Sigmoid colon (tissue), 7 donors: ENCODE results near the gene BCCIP. TPM values are rescaled to one million over a fixed set of nuclear protein-coding genes. Genes with fewer than 3 reads are reported as not detected.

Experiments
- DNase-seq: peaks from one replicate; pipeline ENCODE4 v3.0.0-alpha.2; 2019
- H3K27ac ChIP-seq, 4 donors: fragments of 200-600 bp; sonication (generic); one replicate each; pipeline ENCODE4 v1.5.1; 2016 to 2019; ENCODE audit warnings: mild to moderate bottlenecking in 1 of 4
- H3K27me3 ChIP-seq, 3 donors: fragments of 200-600 bp; sonication (generic); one replicate each; pipeline ENCODE4 v1.5.1; 2019; ENCODE audit warnings: mild to moderate bottlenecking in 1 of 3
- H3K36me3 ChIP-seq, 4 donors: fragments of 200-600 bp; sonication (generic); one replicate each; pipeline ENCODE4 v1.5.1; 2016 to 2019
- H3K4me1 ChIP-seq, 4 donors: fragments of 200-600 bp; sonication (generic); one replicate each; pipeline ENCODE4 v1.5.1; 2017 to 2019
- H3K4me3 ChIP-seq, 4 donors: fragments of 200-600 bp; sonication (generic); one replicate each; pipeline ENCODE4 v1.5.1; 2017 to 2019; ENCODE audit warnings: mild to moderate bottlenecking in 2 of 4, moderate library complexity in 1 of 4
- H3K9me3 ChIP-seq, 4 donors: fragments of 200-600 bp in 3 of 4; sonication (generic) in 3 of 4; one replicate each; pipeline versions ENCODE4 v1.5.1 to v1.6.1; 2013 to 2019
- CTCF ChIP-seq, 4 experiments: fragments of 450-650 bp in 3 of 4; fragments of 200-600 bp in 1 of 4; IDR thresholded peaks; one replicate each; pipeline ENCODE4 v1.5.1; 2016 to 2019; ENCODE audit warnings: antibody characterized with exemption in 4 of 4, mild to moderate bottlenecking in 3 of 4, moderate library complexity in 2 of 4
- EP300 ChIP-seq, 4 donors: sonication (generic); formaldehyde crosslinking; IDR thresholded peaks; one replicate each; pipeline ENCODE4 v1.6.1; 2017; ENCODE audit warnings: antibody characterized with exemption in 4 of 4
- POLR2A ChIP-seq, 2 donors: fragments of 450-650 bp; IDR thresholded peaks; one replicate each; pipeline ENCODE4 v1.6.1; 2016; ENCODE audit warnings: antibody characterized with exemption in 2 of 2, mild to moderate bottlenecking in 2 of 2, moderate library complexity in 2 of 2
- POLR2AphosphoS5 ChIP-seq, 4 donors: sonication (generic); formaldehyde crosslinking; IDR thresholded peaks; one replicate each; pipeline ENCODE4 v1.6.1; 2017; ENCODE audit warnings: antibody characterized with exemption in 4 of 4
- WGBS, 2 donors: extraction: QIAGEN DNeasy Blood & Tissue Kit; methylation state at CpG; one replicate each; pipeline ENCODE4 v1.1.7; 2013; 5-methylcytosine and 5-hydroxymethylcytosine counted together
- intact Hi-C: fragments of 100-400 bp; cut with DNase I; formaldehyde crosslinking; loops from one replicate; pipeline ENCODE4 v1.15.1; 2023
- polyA plus RNA-seq, 3 donors: library from polyadenylated mRNA; stranded (reverse); fragments of 200-250 nt; gene quantifications; one replicate each; pipeline ENCODE4 v1.2.3, GENCODE V29; 2013
- total RNA-seq, 4 donors: library from RNA; depleted of rRNA; stranded (reverse); fragments of >200 nt; gene quantifications; one replicate each; pipeline ENCODE4 v1.1.0, GENCODE V29; 2016
- donor health status: healthy with polysubstance abuse.
- donor health status: Bipolar disorder and iron deficiency.
- donor health status: healthy.

Gene BCCIP
- total and polyA plus RNA-seq, 7 donors: 37.7 to 61.4 (median 49.9) TPM

GRCh38 chr10:125788156-125789034 is 35.0 kb upstream of the BCCIP start:
- WGBS, 2 donors: 82 to 91% methylated on average over 17 of the region's 17 CpGs
- H3K27me3 ChIP-seq: no peaks in the 10 kb centered on the region
- DNase-seq: no peak
- no peak overlapping the region for H3K27ac ChIP-seq
- intact Hi-C loops: no loop called here
- no peaks in the 10 kb centered on the region for H3K4me1 ChIP-seq
- H3K4me3 ChIP-seq: no peak overlapping the region
- H3K36me3 ChIP-seq: peaks cover 7 to 45% (median 23%) of the 10 kb centered on the region in 4 donors
- TF ChIP-seq POLR2A (IDR thresholded peaks at IDR 0.05) (no peak), EP300 (IDR thresholded peaks at IDR 0.05) (no peak), CTCF (IDR thresholded peaks at IDR 0.05) (no peak)
- no peaks in the 10 kb centered on the region for H3K9me3 ChIP-seq

- Histone ChIP-seq H3K4me1 (no peaks in the 10 kb centered on the region), H3K9me3 (no peaks in the 10 kb centered on the region), H3K27me3 (no peaks in the 10 kb centered on the region), H3K27ac (no peak overlapping the region), H3K4me3 (no peak overlapping the region), H3K36me3 (peaks cover 17 to 85% (median 37%) of the 10 kb centered on the region in 4 donors)
- intact Hi-C loops: no loop called here
- no peak for TF ChIP-seq CTCF (IDR thresholded peaks at IDR 0.05)
- no peak for TF ChIP-seq POLR2AphosphoS5 (IDR thresholded peaks at IDR 0.05)
- no peak for TF ChIP-seq EP300 (IDR thresholded peaks at IDR 0.05)
- TF ChIP-seq POLR2A (IDR thresholded peaks at IDR 0.05): no peak
- no peak for DNase-seq
- 90 to 92% methylated on average over 14 of the region's 14 CpGs for WGBS, 2 donors
Observed at GRCh38 chr10:125792342-125793300, 30.7 kb upstream of the BCCIP start.

- TF ChIP-seq POLR2A (IDR thresholded peaks at IDR 0.05) (no peak), CTCF (IDR thresholded peaks at IDR 0.05) (no peak), POLR2AphosphoS5 (IDR thresholded peaks at IDR 0.05) (no peak)
- H3K4me1 ChIP-seq: no peaks in the 10 kb centered on the region
- H3K36me3 ChIP-seq: peaks cover 15 to 88% (median 26%) of the 10 kb centered on the region in 4 donors
- intact Hi-C loops: no loop called here
- H3K27ac ChIP-seq: no peak overlapping the region
- no peaks in the 10 kb centered on the region for H3K9me3 ChIP-seq
- WGBS, 2 donors: 92 to 95% methylated on average over 2 of the region's 2 CpGs
- H3K27me3 ChIP-seq: no peaks in the 10 kb centered on the region
- no peak overlapping the region for H3K4me3 ChIP-seq
- DNase-seq: no peak
Observed at GRCh38 chr10:125795128-125795527, 28.2 kb upstream of the BCCIP start.

GRCh38 chr10:125795637-125796190 is 27.6 kb upstream of the BCCIP start:
- Histone ChIP-seq H3K27ac (no peak overlapping the region), H3K27me3 (no peaks in the 10 kb centered on the region), H3K4me1 (no peaks in the 10 kb centered on the region), H3K36me3 (peaks cover 15 to 88% (median 27%) of the 10 kb centered on the region in 4 donors), H3K9me3 (no peaks in the 10 kb centered on the region), H3K4me3 (no peak overlapping the region)
- WGBS, 2 donors: 77 to 79% methylated on average over 8 of the region's 8 CpGs
- TF ChIP-seq POLR2AphosphoS5 (IDR thresholded peaks at IDR 0.05): no peak
- no peak for TF ChIP-seq EP300 (IDR thresholded peaks at IDR 0.05)
- no peak for TF ChIP-seq CTCF (IDR thresholded peaks at IDR 0.05)
- no peak for TF ChIP-seq POLR2A (IDR thresholded peaks at IDR 0.05)
- intact Hi-C loops: no loop called here
- no peak for DNase-seq
